ENCODE results near the gene PLOD3. TPM values are rescaled to one million over a fixed set of nuclear protein-coding genes. Genes with fewer than 3 reads are reported as not detected.

The PLOD3 gene
- total and polyA plus RNA-seq, 2 donors (not counting 3 experiments of a cell fraction or from before 2014, with no cell fraction given): 143 to 170 TPM

GRCh38 chr7:101243646-101244374 lies 26.4 kb upstream of the PLOD3 start:
- intact Hi-C loops (cut with micrococcal nuclease): loop anchor here (1.0 kb wide), 1 partner anchor 100 kb away; no protein-coding TSS in a partner anchor

GRCh38 chr7:101241443-101242349 lies 24.3 kb upstream of the PLOD3 start:
- peaks cover 24% of the 10 kb centered on the region for H3K79me2 ChIP-seq (ENCODE audit: control insufficient read depth, insufficient read depth, low read length)
- H3K9me1 ChIP-seq (replicated peaks; ENCODE audit: control insufficient read depth, extremely low read depth, insufficient read depth, low read length): no peaks in the 10 kb centered on the region
- dilution Hi-C loops (cut with MboI; ENCODE audit: extremely low pct_ligation_motif_present, low sequenced_read_pairs): no loop called here
- peaks cover 0 to 14% of the 10 kb centered on the region in 2 experiments for H3K36me3 ChIP-seq (ENCODE audit: control insufficient read depth in 2 of 2, extremely low read depth in 1 of 2, insufficient read depth in 2 of 2, low read length in 2 of 2)
- no peaks in the 10 kb centered on the region for H4K20me1 ChIP-seq (replicated peaks; ENCODE audit: control insufficient read depth, extremely low read depth, insufficient read depth, low read length)
- no TSS peak for BruUV-seq (replicated peaks)
- DNase-seq (ENCODE audit: low read depth, low spot score) (no peak), FAIRE-seq (no peak)
- no peak overlapping the region for H2AFZ ChIP-seq (ENCODE audit: low read depth, low read length)
- ChIA-PET CTCF (interaction anchor here (1.3 kb wide), 2 partner anchors 24 to 98 kb away, joined by 3 to 6 read pairs; partner anchors contain the start of genes PLOD3 and ZNHIT1), POLR2A (no interaction called here)
- H3K9me3 ChIP-seq (replicated peaks; ENCODE audit: control insufficient read depth, insufficient read depth, low read length): no peaks in the 10 kb centered on the region
- intact Hi-C loops (cut with micrococcal nuclease): no loop called here
- no peak overlapping the region for H3K27ac ChIP-seq (ENCODE audit: insufficient read depth, low read depth, low read length)
- peaks cover 43% of the 10 kb centered on the region for H3K4me1 ChIP-seq (ENCODE audit: control insufficient read depth, extremely low read depth, insufficient read depth, low read length)
- H3K4me3 ChIP-seq (replicated peaks in 1 of 3; ENCODE audit: insufficient read depth in 1 of 3, low read depth in 1 of 3, low read length in 3 of 3): no peak overlapping the region
- TF ChIP-seq FOS (IDR thresholded peaks at IDR 0.05; ENCODE audit: borderline replicate concordance, insufficient read depth, low read length): no peak
- TF ChIP-seq CTCF (IDR thresholded peaks at IDR 0.05; ENCODE audit: extremely low read depth in 1 of 2, insufficient read depth in 1 of 2, low read depth in 1 of 2, low read length in 2 of 2): no peak
- no peak for TF ChIP-seq GATA2 (IDR thresholded peaks at IDR 0.05; ENCODE audit: insufficient read depth, insufficient read length, low read depth, low read length)
- no peak for TF ChIP-seq JUN (IDR thresholded peaks at IDR 0.05; ENCODE audit: borderline replicate concordance, insufficient read depth, insufficient read length, low read depth)
- TF ChIP-seq EZH2 (IDR thresholded peaks at IDR 0.05; ENCODE audit: borderline replicate concordance, low read depth, low read length, severe bottlenecking): no peak
- no peak for TF ChIP-seq MYC (IDR thresholded peaks at IDR 0.05; ENCODE audit: low read depth, low read length)
- no peak for TF ChIP-seq POLR2A (IDR thresholded peaks at IDR 0.05; ENCODE audit: low read depth, low read length)
- TF ChIP-seq POLR2AphosphoS5 (IDR thresholded peaks at IDR 0.05; ENCODE audit: insufficient read depth, low read depth, low read length): no peak
- no peak for TF ChIP-seq MAX (IDR thresholded peaks at IDR 0.05; ENCODE audit: insufficient read depth, insufficient read length)
- no peak overlapping the region for H3K9ac ChIP-seq (replicated peaks; ENCODE audit: extremely low read depth, insufficient read depth, low read length)
- H3K27me3 ChIP-seq (ENCODE audit: control insufficient read depth in 2 of 2, insufficient read depth in 2 of 2, low read length in 2 of 2): no peaks in the 10 kb centered on the region
- no peak overlapping the region for H3K4me2 ChIP-seq (ENCODE audit: insufficient read depth, low read length)

More at GRCh38 chr7:101243646-101244374, 26.4 kb upstream of the PLOD3 start:
- H3K27ac ChIP-seq (ENCODE audit: insufficient read depth, low read depth, low read length): peak overlapping the region; percentile 19
- BruUV-seq (replicated peaks): no TSS peak
- H3K4me2 ChIP-seq (ENCODE audit: insufficient read depth, low read length): peak overlapping the region; percentile 79
- H3K9ac ChIP-seq (replicated peaks; ENCODE audit: extremely low read depth, insufficient read depth, low read length): peak overlapping the region; percentile 78
- peaks cover 0 to 10% of the 10 kb centered on the region in 2 experiments for H3K36me3 ChIP-seq (ENCODE audit: control insufficient read depth in 2 of 2, extremely low read depth in 1 of 2, insufficient read depth in 2 of 2, low read length in 2 of 2)
- TF ChIP-seq POLR2AphosphoS5 (IDR thresholded peaks at IDR 0.05; ENCODE audit: insufficient read depth, low read depth, low read length): no peak
- TF ChIP-seq GATA2 (IDR thresholded peaks at IDR 0.05; ENCODE audit: insufficient read depth, insufficient read length, low read depth, low read length): peak; percentile 11
- H3K4me1 ChIP-seq (ENCODE audit: control insufficient read depth, extremely low read depth, insufficient read depth, low read length): peaks cover 26% of the 10 kb centered on the region
- no peaks in the 10 kb centered on the region for H3K9me3 ChIP-seq (replicated peaks; ENCODE audit: control insufficient read depth, insufficient read depth, low read length)
- H3K27me3 ChIP-seq (ENCODE audit: control insufficient read depth in 2 of 2, insufficient read depth in 2 of 2, low read length in 2 of 2): no peaks in the 10 kb centered on the region
- no peak for FAIRE-seq
- DNase-seq (ENCODE audit: low read depth, low spot score): no peak
- no peaks in the 10 kb centered on the region for H4K20me1 ChIP-seq (replicated peaks; ENCODE audit: control insufficient read depth, extremely low read depth, insufficient read depth, low read length)
- ChIA-PET POLR2A (interaction anchor here (0.6 to 2.2 kb wide), 2 partner anchors 26 to 1183 kb away, joined by 6 to 12 read pairs; partner anchors contain the start of genes PLOD3 and ZNHIT1), CTCF (interaction anchor here (0.6 to 3.5 kb wide), 19 partner anchors 8 to 106 kb away, joined by 3 to 112 read pairs (median 4); partner anchors contain the start of genes PLOD3, VGF and ZNHIT1)
- peak overlapping the region in 2 of 3 experiments; percentile 64 to 89 for H3K4me3 ChIP-seq (replicated peaks in 1 of 3; ENCODE audit: insufficient read depth in 1 of 3, low read depth in 1 of 3, low read length in 3 of 3)
- dilution Hi-C loops (cut with MboI; ENCODE audit: extremely low pct_ligation_motif_present, low sequenced_read_pairs): no loop called here
- H3K9me1 ChIP-seq (replicated peaks; ENCODE audit: control insufficient read depth, extremely low read depth, insufficient read depth, low read length): no peaks in the 10 kb centered on the region
- peaks cover 24% of the 10 kb centered on the region for H3K79me2 ChIP-seq (ENCODE audit: control insufficient read depth, insufficient read depth, low read length)
- no peak overlapping the region for H2AFZ ChIP-seq (ENCODE audit: low read depth, low read length)
